GM18873 (cell line): Measurements from ENCODE around the gene NPLOC4.
A peak's percentile ranks its signal among the peaks of the same experiment; 100 is the strongest.

Experiments used
- ATAC-seq: cut with Tn5 transposase; IDR thresholded peaks from one replicate; pipeline ENCODE4 v1.9.1; 2021; ENCODE audit warnings: mild to moderate bottlenecking, moderate library complexity, moderate number of reproducible peaks; ENCODE audit not compliant: unreplicated experiment, low FRiP score

Gene NPLOC4

DNA sequence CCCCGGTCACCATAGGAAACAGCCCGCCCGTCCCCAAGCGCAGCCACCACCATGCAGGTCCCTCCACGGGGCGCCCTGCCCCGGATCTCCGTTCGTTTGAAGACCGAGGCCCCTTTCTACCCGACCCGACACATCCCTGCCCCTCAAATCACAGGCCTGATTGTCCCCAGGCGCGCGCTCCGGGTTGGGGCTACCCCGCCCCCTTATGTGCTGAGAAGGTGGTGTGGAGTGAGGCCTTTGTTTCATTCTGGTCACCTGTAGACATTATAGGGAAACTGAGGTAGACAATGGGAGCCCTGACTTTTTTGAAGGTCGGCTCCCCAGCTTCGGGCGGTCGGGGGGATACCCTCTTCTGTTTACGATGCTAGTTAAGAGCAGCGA is 123.5 kb downstream of the NPLOC4 start:
- ATAC-seq: no peak

DNA sequence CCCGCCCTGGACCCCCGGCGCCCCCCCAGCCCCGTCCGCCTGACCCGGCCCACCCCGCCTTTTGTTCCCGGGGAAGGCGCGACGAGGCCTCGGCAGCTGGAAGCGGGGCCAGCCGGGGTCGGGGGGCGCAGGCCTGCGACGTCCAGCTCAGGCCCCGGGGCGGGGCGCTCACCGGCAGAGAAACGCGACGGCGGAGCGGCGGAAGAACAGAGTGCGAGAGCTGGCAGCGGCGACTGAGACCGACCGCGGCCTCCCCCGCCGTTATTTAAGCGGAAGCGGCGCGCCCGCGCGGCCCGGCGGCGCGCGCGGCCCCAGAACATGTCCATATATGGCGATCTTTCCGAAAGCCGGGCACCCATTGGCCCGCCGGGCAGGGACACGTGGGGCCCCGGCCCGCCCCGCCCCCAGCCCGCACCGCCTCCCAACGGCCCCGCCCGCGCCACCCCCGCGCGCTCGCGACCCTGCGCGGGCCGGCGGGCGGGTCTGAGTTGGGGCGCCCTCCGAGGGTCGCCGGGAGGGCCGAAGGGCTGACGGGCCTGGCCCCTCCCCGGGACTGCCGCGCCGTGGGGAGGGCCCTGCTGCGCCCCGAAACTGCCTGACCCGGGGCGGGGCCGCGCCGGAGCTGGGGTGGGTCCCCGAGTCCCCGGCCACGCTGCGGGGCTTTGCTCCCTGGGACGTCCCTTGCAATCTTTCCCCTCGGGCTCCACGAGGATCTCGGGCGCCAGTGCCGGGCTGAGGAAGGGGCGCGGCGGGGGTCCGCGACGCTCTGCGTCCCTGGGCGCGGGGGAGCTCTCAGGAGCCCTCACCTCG is 124.1 kb downstream of the NPLOC4 start, which contains the start of gene ACTG1:
ACTG1 (minus strand) TSS at position 238 of the 810 bp plus-strand sequence. CDS start 445 bp downstream, outside the sequence.
- ATAC-seq: peak; percentile 28

- peak; percentile 0 for ATAC-seq
Measured at GRCh38 chr17:81511804-81512561, 124.9 kb downstream of the NPLOC4 start.

GRCh38 chr17:81511554-81511803 is 125.4 kb downstream of the NPLOC4 start:
- no peak for ATAC-seq

GRCh38 chr17:81510785-81511553 is 125.9 kb downstream of the NPLOC4 start:
- no peak for ATAC-seq

DNA sequence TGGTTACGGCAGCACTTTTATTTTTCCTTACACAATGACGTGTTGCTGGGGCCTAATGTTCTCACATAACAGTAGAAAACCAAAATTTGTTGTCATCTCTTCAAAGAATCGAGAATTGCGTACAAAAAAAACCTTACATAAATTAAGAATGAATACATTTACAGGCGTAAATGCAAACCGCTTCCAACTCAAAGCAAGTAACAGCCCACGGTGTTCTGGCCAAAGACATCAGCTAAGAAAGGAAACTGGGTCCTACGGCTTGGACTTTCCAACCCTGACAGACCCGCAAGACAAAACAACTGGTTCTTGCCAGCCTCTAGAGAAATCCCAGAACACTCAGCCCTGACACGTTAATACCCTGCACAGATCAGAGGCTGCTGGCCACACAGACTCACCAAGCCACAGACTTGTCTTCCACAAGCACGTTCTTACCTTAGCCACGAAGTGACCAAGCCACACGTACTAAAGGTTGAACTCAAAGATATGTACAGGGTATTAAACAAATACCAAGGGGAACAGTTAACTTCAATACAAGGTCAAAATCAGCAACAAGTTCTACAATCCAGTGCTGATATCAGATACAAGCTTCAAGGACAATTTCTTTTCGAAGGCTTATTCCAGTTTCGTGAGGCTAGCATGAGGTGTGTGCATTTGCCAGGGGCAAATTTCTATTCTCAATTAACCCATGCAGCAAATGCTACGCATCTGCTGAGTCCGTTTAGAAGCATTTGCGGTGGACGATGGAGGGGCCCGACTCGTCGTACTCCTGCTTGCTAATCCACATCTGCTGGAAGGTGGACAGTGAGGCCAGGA is 126.7 kb downstream of the NPLOC4 start:
- ATAC-seq: no peak

- ATAC-seq: no peak
Measured at GRCh38 chr17:81509207-81509971, 127.5 kb downstream of the NPLOC4 start.

DNA sequence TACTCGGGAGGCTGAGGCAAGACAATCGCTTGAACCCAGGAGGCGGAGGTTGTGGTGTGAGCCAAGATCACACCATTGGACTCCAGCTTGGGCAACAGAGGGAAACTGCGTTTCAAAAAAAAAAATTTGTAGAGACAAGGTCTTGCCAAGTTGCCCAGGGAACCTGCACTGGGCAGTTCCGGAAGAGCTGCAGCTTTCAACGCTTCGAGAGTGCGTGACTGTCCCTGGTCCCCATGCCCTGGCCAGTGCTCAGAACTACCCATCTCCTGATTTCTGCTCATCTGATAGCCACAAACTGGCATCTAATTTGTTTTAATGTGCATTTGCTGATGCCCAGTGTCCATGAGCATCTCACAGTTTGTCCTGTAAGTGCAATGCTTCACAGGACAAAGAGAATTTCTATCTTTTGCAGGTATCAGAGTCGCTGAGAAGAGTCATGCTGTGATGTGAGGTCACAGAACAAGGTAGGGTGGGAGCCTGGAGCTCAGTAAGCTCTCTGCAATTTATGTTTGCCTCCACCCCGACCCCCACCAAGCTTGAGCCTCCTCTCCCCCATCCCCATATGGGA is 128.2 kb downstream of the NPLOC4 start:
- ATAC-seq: no peak
